ENCODE results near the gene CASP6. TPM values are rescaled to one million over a fixed set of nuclear protein-coding genes. Genes with fewer than 3 reads are reported as not detected.

CASP6 gene
- total RNA-seq, 1 experiment from 2014 or later: 22.4 TPM

- CTCF ChIA-PET: no interaction called here
- DNase-seq: no peak
- TF ChIP-seq, protein P1, sequence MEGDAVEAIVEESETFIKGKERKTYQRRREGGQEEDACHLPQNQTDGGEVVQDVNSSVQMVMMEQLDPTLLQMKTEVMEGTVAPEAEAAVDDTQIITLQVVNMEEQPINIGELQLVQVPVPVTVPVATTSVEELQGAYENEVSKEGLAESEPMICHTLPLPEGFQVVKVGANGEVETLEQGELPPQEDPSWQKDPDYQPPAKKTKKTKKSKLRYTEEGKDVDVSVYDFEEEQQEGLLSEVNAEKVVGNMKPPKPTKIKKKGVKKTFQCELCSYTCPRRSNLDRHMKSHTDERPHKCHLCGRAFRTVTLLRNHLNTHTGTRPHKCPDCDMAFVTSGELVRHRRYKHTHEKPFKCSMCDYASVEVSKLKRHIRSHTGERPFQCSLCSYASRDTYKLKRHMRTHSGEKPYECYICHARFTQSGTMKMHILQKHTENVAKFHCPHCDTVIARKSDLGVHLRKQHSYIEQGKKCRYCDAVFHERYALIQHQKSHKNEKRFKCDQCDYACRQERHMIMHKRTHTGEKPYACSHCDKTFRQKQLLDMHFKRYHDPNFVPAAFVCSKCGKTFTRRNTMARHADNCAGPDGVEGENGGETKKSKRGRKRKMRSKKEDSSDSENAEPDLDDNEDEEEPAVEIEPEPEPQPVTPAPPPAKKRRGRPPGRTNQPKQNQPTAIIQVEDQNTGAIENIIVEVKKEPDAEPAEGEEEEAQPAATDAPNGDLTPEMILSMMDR (conservative IDR thresholded peaks at IDR 0.05): no peak
- no peak for TF ChIP-seq EZH2 (IDR thresholded peaks at IDR 0.05; ENCODE audit: low read depth)
- Histone ChIP-seq H3K27me3 (ENCODE audit: insufficient read depth, low read depth) (no peaks in the 10 kb centered on the region), H3F3A (ENCODE audit: insufficient read depth, low read depth) (no peaks in the 10 kb centered on the region), H3K27ac (no peak overlapping the region), H3K79me2 (ENCODE audit: low read depth) (no peaks in the 10 kb centered on the region), H4K20me1 (ENCODE audit: insufficient read depth) (no peaks in the 10 kb centered on the region), H3K4me3 (no peak overlapping the region), H3K36me3 (ENCODE audit: low read depth) (no peaks in the 10 kb centered on the region), H3K4me1 (replicated peaks; ENCODE audit: insufficient read depth) (no peaks in the 10 kb centered on the region), H3K4me2 (no peak overlapping the region), H3K9me3 (ENCODE audit: insufficient read depth, low read depth) (no peaks in the 10 kb centered on the region), H3K9me2 (ENCODE audit: insufficient read depth) (no peaks in the 10 kb centered on the region), H2AFZ (no peak overlapping the region)
- no TSS peak for BruUV-seq (replicated peaks)
- POLR2A ChIA-PET (ENCODE audit: unreplicated experiment): no interaction called here
- intact Hi-C loops (cut with micrococcal nuclease; ENCODE audit: unreplicated experiment): no loop called here
Observed at GRCh38 chr4:109640644-109641043, 62.6 kb downstream of the CASP6 start.

Other genes starting within 250 kb of the CASP6 start
- 15.4 and 17.0 TPM in 2 replicates for gene MCUB, start 143.2 kb downstream of the CASP6 start, total RNA-seq (2021)
- 30.8 and 36.3 TPM in 2 replicates for gene PLA2G12A, start 26.6 kb upstream of the CASP6 start, total RNA-seq (2021)
- 1.6 and 2.2 TPM in 2 replicates for gene CFI, start 98.6 kb upstream of the CASP6 start, total RNA-seq (2021)
- 12.1 and 16.0 TPM in 2 replicates for gene GAR1, start 112.3 kb upstream of the CASP6 start, total RNA-seq (2021)
- gene RRH, start 124.5 kb upstream of the CASP6 start, total RNA-seq (2021): 0.24 TPM in 1 of 2 replicates, not detected in the other
- gene LRIT3, start 144.7 kb upstream of the CASP6 start, total RNA-seq (2021): not detected in 2 replicates
- gene EGF, start 209.4 kb upstream of the CASP6 start, total RNA-seq (2021): 19.6 and 20.4 TPM in 2 replicates